Measurements from ENCODE around the gene CST9L.

DNA sequence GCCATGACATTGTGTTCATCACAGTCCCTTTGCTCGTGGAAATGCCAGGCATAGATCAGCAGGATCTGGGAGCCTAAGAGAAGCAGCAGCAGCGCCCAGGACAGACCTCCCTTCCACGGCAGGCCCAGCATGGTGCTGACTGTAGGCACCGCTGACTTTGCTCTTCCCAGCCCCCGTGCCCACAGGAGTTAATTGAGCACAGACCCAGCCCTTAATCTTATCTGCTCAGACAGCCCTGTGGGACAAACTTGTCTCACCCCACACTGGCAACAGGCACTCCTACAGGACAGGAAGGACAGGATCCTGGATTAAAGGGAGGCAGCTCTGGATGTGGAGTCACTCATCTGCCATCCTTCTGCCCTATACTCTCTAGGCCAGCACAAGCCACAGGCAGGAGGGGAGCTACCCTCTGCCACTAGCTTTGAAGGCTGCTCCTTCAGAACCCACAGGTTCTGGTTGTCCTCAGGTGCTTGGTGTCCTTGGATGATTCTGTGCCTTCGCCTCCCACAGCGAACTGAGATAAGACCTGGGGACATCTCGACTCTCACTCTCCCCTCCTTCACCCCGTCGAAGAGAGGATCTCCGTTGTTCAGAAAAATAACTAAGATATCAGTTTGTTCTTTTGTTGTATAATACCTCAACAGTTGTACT is at the start of gene CST9L:
- TF ChIP-seq POLR2AphosphoS5 (IDR thresholded peaks at IDR 0.05; ENCODE audit: low read depth, low read length) (no peak), POLR2A (IDR thresholded peaks at IDR 0.05; ENCODE audit: low read depth, low read length) (no peak)

Data from GM12891 (cell line).